Tibial nerve (tissue), 4 donors: Measurements from ENCODE around the gene TP53I11.

Source experiments
- EP300 ChIP-seq, 2 donors: sonication (generic); formaldehyde crosslinking; IDR thresholded peaks; one replicate each; pipeline ENCODE4 v1.6.1; 2017; ENCODE audit warnings: antibody characterized with exemption in 2 of 2, mild to moderate bottlenecking in 1 of 2
- POLR2A ChIP-seq, 2 donors: fragments of 450-650 bp; IDR thresholded peaks; one replicate each; pipeline ENCODE4 v1.6.1; 2017; ENCODE audit warnings: antibody characterized with exemption in 2 of 2, mild to moderate bottlenecking in 2 of 2, moderate library complexity in 2 of 2
- TF ChIP-seq, protein P1 (sequence below), 5 experiments: fragments of 200-600 bp in 3 of 5; fragments of 450-650 bp in 2 of 5; sonication (generic) in 3 of 5; IDR thresholded peaks; one replicate each; pipeline ENCODE4 v1.5.1; 2016 to 2019; ENCODE audit warnings: antibody characterized with exemption in 5 of 5, mild to moderate bottlenecking in 3 of 5, moderate library complexity in 2 of 5

DNA sequence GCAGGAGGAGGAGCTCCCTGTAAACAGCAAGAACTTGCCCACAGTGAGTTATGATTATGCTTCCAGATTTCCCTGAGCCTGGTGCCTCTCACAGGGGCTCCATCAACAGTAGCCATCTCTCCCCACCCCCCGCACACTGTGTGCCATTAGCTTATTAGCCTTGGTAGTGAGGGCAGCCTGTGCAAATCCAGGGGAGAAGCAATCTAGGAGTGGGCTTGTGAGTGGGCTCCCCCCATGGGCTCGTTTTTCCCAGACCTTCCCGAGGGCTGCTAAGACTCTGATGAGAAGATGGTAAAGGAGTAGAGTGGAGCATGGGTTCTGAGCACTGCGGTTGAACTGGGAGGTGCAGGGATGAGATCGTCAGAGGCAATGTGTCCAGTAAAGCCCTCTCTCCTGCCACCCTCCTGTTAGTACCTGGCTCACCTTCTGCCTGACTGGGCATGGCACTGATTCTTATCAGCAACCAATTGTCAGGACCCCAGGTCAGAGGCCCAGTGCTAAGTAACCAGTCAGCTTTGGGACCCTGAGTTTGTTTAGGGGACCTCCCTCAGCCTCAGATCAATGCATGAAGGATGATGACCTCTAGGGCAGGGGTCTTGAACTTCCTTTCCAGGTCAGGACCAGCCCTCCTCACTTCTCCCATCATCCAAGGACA, 38.4 kb upstream of the TP53I11 start:
- TF ChIP-seq, protein P1, sequence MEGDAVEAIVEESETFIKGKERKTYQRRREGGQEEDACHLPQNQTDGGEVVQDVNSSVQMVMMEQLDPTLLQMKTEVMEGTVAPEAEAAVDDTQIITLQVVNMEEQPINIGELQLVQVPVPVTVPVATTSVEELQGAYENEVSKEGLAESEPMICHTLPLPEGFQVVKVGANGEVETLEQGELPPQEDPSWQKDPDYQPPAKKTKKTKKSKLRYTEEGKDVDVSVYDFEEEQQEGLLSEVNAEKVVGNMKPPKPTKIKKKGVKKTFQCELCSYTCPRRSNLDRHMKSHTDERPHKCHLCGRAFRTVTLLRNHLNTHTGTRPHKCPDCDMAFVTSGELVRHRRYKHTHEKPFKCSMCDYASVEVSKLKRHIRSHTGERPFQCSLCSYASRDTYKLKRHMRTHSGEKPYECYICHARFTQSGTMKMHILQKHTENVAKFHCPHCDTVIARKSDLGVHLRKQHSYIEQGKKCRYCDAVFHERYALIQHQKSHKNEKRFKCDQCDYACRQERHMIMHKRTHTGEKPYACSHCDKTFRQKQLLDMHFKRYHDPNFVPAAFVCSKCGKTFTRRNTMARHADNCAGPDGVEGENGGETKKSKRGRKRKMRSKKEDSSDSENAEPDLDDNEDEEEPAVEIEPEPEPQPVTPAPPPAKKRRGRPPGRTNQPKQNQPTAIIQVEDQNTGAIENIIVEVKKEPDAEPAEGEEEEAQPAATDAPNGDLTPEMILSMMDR (IDR thresholded peaks at IDR 0.05), result no peak
- no peak for TF ChIP-seq POLR2A (IDR thresholded peaks at IDR 0.05)
- TF ChIP-seq EP300 (IDR thresholded peaks at IDR 0.05), result no peak
